Measurements from ENCODE around the gene MMP24.

Gene MMP24

DNA sequence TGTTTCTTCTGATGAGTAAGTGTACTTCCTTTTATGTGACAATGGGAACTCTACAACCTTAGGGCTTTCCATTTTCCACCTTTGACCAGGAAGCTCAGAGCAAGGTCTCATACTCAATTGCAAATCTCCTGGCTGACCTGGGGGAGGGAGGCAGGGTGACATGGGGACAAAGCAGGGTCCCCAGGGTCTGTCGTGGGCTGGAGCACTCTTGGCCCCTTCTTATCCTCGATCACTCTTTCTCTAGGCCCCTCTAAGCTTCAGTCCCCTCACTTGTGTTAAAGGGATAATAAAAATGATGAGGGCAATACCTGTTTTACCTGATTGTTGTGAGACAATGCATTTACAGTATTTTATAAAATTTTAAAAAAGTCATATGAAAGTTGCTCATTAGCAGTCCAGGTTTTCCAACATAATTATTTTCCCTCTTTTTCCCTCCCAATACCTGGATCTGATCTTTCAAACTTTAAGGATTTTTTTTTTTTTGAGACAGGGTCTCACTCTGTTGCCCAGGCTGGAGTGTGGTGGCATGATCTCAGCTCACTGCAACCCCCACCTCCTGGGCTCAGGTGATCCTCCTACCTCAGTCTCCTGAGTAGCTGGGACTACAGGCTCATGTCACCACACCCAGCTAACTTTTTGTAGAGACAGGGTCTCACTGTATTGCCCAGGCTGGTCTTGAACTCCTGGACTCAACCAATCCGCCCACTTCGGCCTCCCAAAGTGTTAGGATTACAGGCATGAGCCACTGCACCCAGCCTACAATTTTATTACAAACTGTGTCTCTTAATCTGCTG is 74.2 kb downstream of the MMP24 start:
- TF ChIP-seq CTCF (IDR thresholded peaks at IDR 0.05) = no peak
- Histone ChIP-seq H3K9ac (no peak overlapping the region), H3K4me3 (ENCODE audit: low read depth, low read length) (no peak overlapping the region), H3K79me2 (no peaks in the 10 kb centered on the region), H2AFZ (no peak overlapping the region), H3K36me3 (ENCODE audit: control insufficient read depth, insufficient read depth, low read length) (no peaks in the 10 kb centered on the region), H3K4me2 (ENCODE audit: low read length) (no peak overlapping the region), H3K27ac (no peak overlapping the region), H3K27me3 (ENCODE audit: control insufficient read depth, insufficient read depth, low read length) (no peaks in the 10 kb centered on the region), H3K9me3 (ENCODE audit: control insufficient read depth, low read length) (no peaks in the 10 kb centered on the region), H3K4me1 (no peaks in the 10 kb centered on the region)

GRCh38 chr20:35301426-35301825 is 74.9 kb downstream of the MMP24 start:
- no peak for TF ChIP-seq CTCF (IDR thresholded peaks at IDR 0.05)
- no peak overlapping the region for H3K27ac ChIP-seq
- H3K36me3 ChIP-seq (ENCODE audit: control insufficient read depth, insufficient read depth, low read length) = no peaks in the 10 kb centered on the region
- H2AFZ ChIP-seq = no peak overlapping the region
- H3K79me2 ChIP-seq = no peaks in the 10 kb centered on the region
- no peaks in the 10 kb centered on the region for H3K27me3 ChIP-seq (ENCODE audit: control insufficient read depth, insufficient read depth, low read length)
- H3K4me3 ChIP-seq (ENCODE audit: low read depth, low read length) = no peak overlapping the region
- H3K4me1 ChIP-seq = no peaks in the 10 kb centered on the region
- H3K9ac ChIP-seq = no peak overlapping the region
- H3K4me2 ChIP-seq (ENCODE audit: low read length) = no peak overlapping the region
- no peaks in the 10 kb centered on the region for H3K9me3 ChIP-seq (ENCODE audit: control insufficient read depth, low read length)

DNA sequence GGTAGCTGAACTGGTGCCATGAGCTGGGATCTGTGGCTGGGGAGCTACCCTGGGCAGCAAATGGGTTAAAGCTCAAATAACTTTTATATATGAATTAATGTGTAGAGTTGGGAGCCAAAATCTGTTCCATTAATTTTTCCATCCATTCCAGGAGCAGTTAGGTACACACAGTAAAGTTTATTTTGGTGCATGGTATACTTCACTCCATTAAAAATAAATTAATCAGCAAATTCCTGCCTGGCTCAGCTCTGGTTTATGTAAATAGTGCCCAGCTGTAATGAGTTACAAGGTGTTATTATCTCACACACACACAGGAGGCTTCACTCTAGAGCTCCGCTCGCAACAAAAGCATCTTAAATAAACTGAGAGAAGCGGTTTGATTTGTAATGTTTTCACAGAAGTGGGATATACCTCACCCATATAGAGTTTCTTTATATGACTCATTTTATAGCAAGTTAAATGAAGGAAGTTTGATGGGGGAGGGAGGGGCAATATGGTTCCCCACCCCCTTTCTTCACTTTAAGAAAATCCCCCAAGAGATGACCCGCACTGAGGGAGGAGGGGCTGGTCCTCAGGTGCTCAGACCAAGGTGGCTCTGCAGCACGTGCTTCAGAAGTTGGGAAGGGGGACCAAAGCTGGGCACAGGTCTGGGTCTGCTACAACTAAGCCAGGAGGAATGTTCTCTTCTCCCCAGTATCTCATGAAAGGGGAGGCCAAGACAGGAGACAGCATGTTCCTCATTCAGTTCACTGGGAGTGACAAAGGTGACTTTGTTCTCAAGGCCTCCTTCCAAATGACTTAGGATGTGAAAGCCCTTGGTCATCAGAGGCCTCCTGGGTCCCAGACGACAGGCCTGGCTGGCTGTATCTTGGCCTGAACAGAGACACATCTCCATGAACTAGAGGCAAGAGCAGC is 76.2 kb downstream of the MMP24 start:
- Histone ChIP-seq H3K9me3 (ENCODE audit: control insufficient read depth, low read length) (no peaks in the 10 kb centered on the region), H3K4me2 (ENCODE audit: low read length) (no peak overlapping the region), H3K4me3 (ENCODE audit: low read depth, low read length) (no peak overlapping the region), H3K27ac (no peak overlapping the region), H3K79me2 (no peaks in the 10 kb centered on the region), H3K27me3 (ENCODE audit: control insufficient read depth, insufficient read depth, low read length) (no peaks in the 10 kb centered on the region), H2AFZ (no peak overlapping the region), H3K4me1 (no peaks in the 10 kb centered on the region), H3K9ac (no peak overlapping the region), H3K36me3 (ENCODE audit: control insufficient read depth, insufficient read depth, low read length) (no peaks in the 10 kb centered on the region)
- TF ChIP-seq CTCF (IDR thresholded peaks at IDR 0.05) = no peak

GRCh38 chr20:35303382-35303734 is 76.9 kb downstream of the MMP24 start:
- H3K79me2 ChIP-seq = no peaks in the 10 kb centered on the region
- H3K4me1 ChIP-seq = no peaks in the 10 kb centered on the region
- no peak overlapping the region for H3K4me3 ChIP-seq (ENCODE audit: low read depth, low read length)
- no peak for TF ChIP-seq CTCF (IDR thresholded peaks at IDR 0.05)
- H3K4me2 ChIP-seq (ENCODE audit: low read length) = no peak overlapping the region
- no peaks in the 10 kb centered on the region for H3K36me3 ChIP-seq (ENCODE audit: control insufficient read depth, insufficient read depth, low read length)
- no peaks in the 10 kb centered on the region for H3K9me3 ChIP-seq (ENCODE audit: control insufficient read depth, low read length)
- no peak overlapping the region for H2AFZ ChIP-seq
- H3K9ac ChIP-seq = no peak overlapping the region
- no peaks in the 10 kb centered on the region for H3K27me3 ChIP-seq (ENCODE audit: control insufficient read depth, insufficient read depth, low read length)
- H3K27ac ChIP-seq = no peak overlapping the region
